GM12878 (cell line): ENCODE results near the gene SCAP.
A peak's percentile ranks its signal among the peaks of the same experiment; 100 is the strongest.

Source experiments
- CBX5 ChIP-seq: sonication (generic); IDR thresholded peaks from 2 replicates; pipeline ENCODE4 v1.6.1; 2016; ENCODE audit warnings: low read depth, moderate library complexity, mild to moderate bottlenecking, inconsistent platforms
- CEBPB ChIP-seq, 2 experiments: fragments of 150-350 bp in 1 of 2; IDR thresholded peaks; 2 replicates each; pipeline ENCODE4 v1.6.1; 2012 to 2014; ENCODE audit warnings: low read depth in 2 of 2, low read length in 2 of 2, borderline replicate concordance in 1 of 2, inconsistent platforms in 1 of 2
- EP300 ChIP-seq, 2 experiments: fragments of 150-350 bp in 1 of 2; IDR thresholded peaks; 2 replicates each; pipeline ENCODE4 v1.6.1; 2011 to 2012; ENCODE audit warnings: low read depth in 2 of 2, low read length in 2 of 2, borderline replicate concordance in 1 of 2, improper control_type of control experiment in 1 of 2, inconsistent platforms in 1 of 2; ENCODE audit not compliant: control insufficient read depth in 1 of 2
- ESRRA ChIP-seq: IDR thresholded peaks from 2 replicates; pipeline ENCODE4 v1.6.1; 2012; ENCODE audit warnings: mild to moderate bottlenecking, low read length, improper control_type of control experiment
- EZH2 ChIP-seq: IDR thresholded peaks from 2 replicates; pipeline ENCODE4 v1.6.1; 2012; ENCODE audit warnings: low read depth, mild to moderate bottlenecking, control low read depth, inconsistent platforms, low read length, borderline replicate concordance; ENCODE audit not compliant: control insufficient read depth
- HDAC6 ChIP-seq: fragments of 200-600 bp; sonication (generic); IDR thresholded peaks from one replicate; pipeline ENCODE4 v1.8.0; 2017; ENCODE audit warnings: antibody characterized with exemption; ENCODE audit not compliant: unreplicated experiment
- KDM1A ChIP-seq: fragments of 200-600 bp; sonication (generic); IDR thresholded peaks from 2 replicates; pipeline ENCODE4 v1.6.1; 2016; ENCODE audit warnings: borderline replicate concordance
- NFIC ChIP-seq: IDR thresholded peaks from 2 replicates; pipeline ENCODE4 v1.6.1; 2012; ENCODE audit warnings: low read depth, mild to moderate bottlenecking, inconsistent platforms, low read length, moderate library complexity
- POLR2A ChIP-seq: IDR thresholded peaks from 2 replicates; pipeline ENCODE4 v1.6.1; 2011; ENCODE audit warnings: low read depth, mild to moderate bottlenecking, low read length
- SPI1 ChIP-seq: IDR thresholded peaks from 2 replicates; pipeline ENCODE4 v1.6.1; 2011; ENCODE audit warnings: low read depth, mild to moderate bottlenecking, low read length, moderate library complexity, borderline replicate concordance; ENCODE audit not compliant: insufficient read depth
- TF ChIP-seq, protein P1 (sequence below): IDR thresholded peaks from 2 replicates; pipeline ENCODE4 v1.6.1; 2012; ENCODE audit warnings: low read depth, low read length, improper control_type of control experiment
- TF ChIP-seq, protein P2 (sequence below), 3 experiments: IDR thresholded peaks in 2 of 3; conservative IDR thresholded peaks in 1 of 3; 2 replicates each; pipeline ENCODE4 v1.5.1; 2011; ENCODE audit warnings: low read depth in 3 of 3, low read length in 3 of 3, mild to moderate bottlenecking in 3 of 3, control low read depth in 2 of 3, moderate library complexity in 2 of 3, inconsistent platforms in 1 of 3, mixed read lengths in 1 of 3; ENCODE audit not compliant: control insufficient read depth in 2 of 3, insufficient read depth in 1 of 3; ENCODE audit errors: extremely low read depth in 1 of 3
- TF ChIP-seq, protein P3 (sequence below): fragments of 450-650 bp; IDR thresholded peaks from 2 replicates; pipeline ENCODE4 v1.6.1; 2017; ENCODE audit warnings: antibody characterized with exemption, mild to moderate bottlenecking, moderate library complexity
- TF ChIP-seq, protein P4 (sequence below): IDR thresholded peaks from 2 replicates; pipeline ENCODE4 v1.6.1; 2012; ENCODE audit warnings: mild to moderate bottlenecking, low read depth, low read length

DNA sequence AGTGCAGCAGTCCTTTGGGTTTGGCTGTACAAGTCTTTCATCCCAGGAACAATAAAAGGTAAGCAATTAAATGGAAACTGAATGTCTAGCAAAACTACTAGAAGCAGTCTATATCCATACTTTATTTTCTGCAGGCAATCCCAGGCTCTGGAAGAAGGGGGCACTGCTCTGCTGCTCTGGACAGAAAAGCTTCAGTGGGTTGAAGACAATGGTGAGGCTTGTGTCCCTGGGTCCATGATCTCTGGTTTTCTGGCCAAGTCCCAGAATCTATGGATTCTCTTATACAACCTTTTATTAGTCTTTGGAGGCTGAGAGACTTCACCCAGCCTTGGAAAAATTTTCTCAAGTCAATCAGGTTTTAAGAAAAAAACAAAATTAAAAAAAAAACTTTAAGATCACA is 35.6 kb downstream of the SCAP start:
- TF ChIP-seq, protein P1, sequence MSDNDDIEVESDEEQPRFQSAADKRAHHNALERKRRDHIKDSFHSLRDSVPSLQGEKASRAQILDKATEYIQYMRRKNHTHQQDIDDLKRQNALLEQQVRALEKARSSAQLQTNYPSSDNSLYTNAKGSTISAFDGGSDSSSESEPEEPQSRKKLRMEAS: no peak
- TF ChIP-seq CBX5: no peak
- TF ChIP-seq, protein P2, sequence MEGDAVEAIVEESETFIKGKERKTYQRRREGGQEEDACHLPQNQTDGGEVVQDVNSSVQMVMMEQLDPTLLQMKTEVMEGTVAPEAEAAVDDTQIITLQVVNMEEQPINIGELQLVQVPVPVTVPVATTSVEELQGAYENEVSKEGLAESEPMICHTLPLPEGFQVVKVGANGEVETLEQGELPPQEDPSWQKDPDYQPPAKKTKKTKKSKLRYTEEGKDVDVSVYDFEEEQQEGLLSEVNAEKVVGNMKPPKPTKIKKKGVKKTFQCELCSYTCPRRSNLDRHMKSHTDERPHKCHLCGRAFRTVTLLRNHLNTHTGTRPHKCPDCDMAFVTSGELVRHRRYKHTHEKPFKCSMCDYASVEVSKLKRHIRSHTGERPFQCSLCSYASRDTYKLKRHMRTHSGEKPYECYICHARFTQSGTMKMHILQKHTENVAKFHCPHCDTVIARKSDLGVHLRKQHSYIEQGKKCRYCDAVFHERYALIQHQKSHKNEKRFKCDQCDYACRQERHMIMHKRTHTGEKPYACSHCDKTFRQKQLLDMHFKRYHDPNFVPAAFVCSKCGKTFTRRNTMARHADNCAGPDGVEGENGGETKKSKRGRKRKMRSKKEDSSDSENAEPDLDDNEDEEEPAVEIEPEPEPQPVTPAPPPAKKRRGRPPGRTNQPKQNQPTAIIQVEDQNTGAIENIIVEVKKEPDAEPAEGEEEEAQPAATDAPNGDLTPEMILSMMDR (IDR thresholded peaks at IDR 0.05 in 2 of 3, conservative IDR thresholded peaks at IDR 0.05 in 1 of 3; ENCODE audit: control insufficient read depth in 2 of 3, extremely low read depth in 1 of 3, insufficient read depth in 1 of 3, low read depth in 3 of 3, low read length in 3 of 3): peak in 1 of 3 experiments; percentile 32; a peak in 2 of 6 replicates
- no peak for TF ChIP-seq ESRRA
- no peak for TF ChIP-seq HDAC6
- TF ChIP-seq, protein P3, sequence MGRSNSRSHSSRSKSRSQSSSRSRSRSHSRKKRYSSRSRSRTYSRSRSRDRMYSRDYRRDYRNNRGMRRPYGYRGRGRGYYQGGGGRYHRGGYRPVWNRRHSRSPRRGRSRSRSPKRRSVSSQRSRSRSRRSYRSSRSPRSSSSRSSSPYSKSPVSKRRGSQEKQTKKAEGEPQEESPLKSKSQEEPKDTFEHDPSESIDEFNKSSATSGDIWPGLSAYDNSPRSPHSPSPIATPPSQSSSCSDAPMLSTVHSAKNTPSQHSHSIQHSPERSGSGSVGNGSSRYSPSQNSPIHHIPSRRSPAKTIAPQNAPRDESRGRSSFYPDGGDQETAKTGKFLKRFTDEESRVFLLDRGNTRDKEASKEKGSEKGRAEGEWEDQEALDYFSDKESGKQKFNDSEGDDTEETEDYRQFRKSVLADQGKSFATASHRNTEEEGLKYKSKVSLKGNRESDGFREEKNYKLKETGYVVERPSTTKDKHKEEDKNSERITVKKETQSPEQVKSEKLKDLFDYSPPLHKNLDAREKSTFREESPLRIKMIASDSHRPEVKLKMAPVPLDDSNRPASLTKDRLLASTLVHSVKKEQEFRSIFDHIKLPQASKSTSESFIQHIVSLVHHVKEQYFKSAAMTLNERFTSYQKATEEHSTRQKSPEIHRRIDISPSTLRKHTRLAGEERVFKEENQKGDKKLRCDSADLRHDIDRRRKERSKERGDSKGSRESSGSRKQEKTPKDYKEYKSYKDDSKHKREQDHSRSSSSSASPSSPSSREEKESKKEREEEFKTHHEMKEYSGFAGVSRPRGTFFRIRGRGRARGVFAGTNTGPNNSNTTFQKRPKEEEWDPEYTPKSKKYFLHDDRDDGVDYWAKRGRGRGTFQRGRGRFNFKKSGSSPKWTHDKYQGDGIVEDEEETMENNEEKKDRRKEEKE: no peak
- TF ChIP-seq EP300 (IDR thresholded peaks at IDR 0.05; ENCODE audit: borderline replicate concordance in 1 of 2, control insufficient read depth in 1 of 2, low read depth in 2 of 2, low read length in 2 of 2): no peak
- TF ChIP-seq, protein P4, sequence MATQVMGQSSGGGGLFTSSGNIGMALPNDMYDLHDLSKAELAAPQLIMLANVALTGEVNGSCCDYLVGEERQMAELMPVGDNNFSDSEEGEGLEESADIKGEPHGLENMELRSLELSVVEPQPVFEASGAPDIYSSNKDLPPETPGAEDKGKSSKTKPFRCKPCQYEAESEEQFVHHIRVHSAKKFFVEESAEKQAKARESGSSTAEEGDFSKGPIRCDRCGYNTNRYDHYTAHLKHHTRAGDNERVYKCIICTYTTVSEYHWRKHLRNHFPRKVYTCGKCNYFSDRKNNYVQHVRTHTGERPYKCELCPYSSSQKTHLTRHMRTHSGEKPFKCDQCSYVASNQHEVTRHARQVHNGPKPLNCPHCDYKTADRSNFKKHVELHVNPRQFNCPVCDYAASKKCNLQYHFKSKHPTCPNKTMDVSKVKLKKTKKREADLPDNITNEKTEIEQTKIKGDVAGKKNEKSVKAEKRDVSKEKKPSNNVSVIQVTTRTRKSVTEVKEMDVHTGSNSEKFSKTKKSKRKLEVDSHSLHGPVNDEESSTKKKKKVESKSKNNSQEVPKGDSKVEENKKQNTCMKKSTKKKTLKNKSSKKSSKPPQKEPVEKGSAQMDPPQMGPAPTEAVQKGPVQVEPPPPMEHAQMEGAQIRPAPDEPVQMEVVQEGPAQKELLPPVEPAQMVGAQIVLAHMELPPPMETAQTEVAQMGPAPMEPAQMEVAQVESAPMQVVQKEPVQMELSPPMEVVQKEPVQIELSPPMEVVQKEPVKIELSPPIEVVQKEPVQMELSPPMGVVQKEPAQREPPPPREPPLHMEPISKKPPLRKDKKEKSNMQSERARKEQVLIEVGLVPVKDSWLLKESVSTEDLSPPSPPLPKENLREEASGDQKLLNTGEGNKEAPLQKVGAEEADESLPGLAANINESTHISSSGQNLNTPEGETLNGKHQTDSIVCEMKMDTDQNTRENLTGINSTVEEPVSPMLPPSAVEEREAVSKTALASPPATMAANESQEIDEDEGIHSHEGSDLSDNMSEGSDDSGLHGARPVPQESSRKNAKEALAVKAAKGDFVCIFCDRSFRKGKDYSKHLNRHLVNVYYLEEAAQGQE: no peak
- TF ChIP-seq NFIC: no peak
- no peak for TF ChIP-seq EZH2
- no peak for TF ChIP-seq SPI1
- no peak for TF ChIP-seq CEBPB (IDR thresholded peaks at IDR 0.05; ENCODE audit: borderline replicate concordance in 1 of 2, low read depth in 2 of 2, low read length in 2 of 2)
- TF ChIP-seq POLR2A: no peak
- TF ChIP-seq KDM1A: no peak
